Loucy (cell line): ENCODE results near the gene MPV17.

Source experiments
- H2AFZ ChIP-seq: fragments of 200-600 bp; sonication (generic); 2 replicates; pipeline ENCODE4 v1.6.0; 2016; ENCODE audit warnings: antibody characterized with exemption, mild to moderate bottlenecking, low read length, moderate library complexity
- H3F3A ChIP-seq: fragments of 200-600 bp; 2 replicates; pipeline ENCODE4 v1.6.0; 2016; ENCODE audit warnings: antibody characterized with exemption, low read depth, mild to moderate bottlenecking
- H3K27me3 ChIP-seq: fragments of 200-600 bp; sonication (generic); 2 replicates; pipeline ENCODE4 v1.6.1; 2014; ENCODE audit warnings: low read length, mild to moderate bottlenecking; ENCODE audit not compliant: insufficient read depth, poor library complexity, severe bottlenecking
- H3K36me3 ChIP-seq: fragments of 200-600 bp; sonication (generic); 2 replicates; pipeline ENCODE4 v1.6.1; 2016; ENCODE audit warnings: low read length; ENCODE audit not compliant: insufficient read depth
- H3K4me1 ChIP-seq: fragments of 200-600 bp; sonication (generic); 2 replicates; pipeline ENCODE4 v1.5.1; 2014; ENCODE audit warnings: low read length, mild to moderate bottlenecking; ENCODE audit not compliant: insufficient read depth, poor library complexity, severe bottlenecking
- H3K4me2 ChIP-seq: fragments of 200-600 bp; sonication (generic); 2 replicates; pipeline ENCODE4 v1.6.0; 2014; ENCODE audit warnings: antibody characterized with exemption, low read length, low read depth, mild to moderate bottlenecking; ENCODE audit not compliant: poor library complexity, severe bottlenecking
- H3K4me3 ChIP-seq: fragments of 200-600 bp; sonication (generic); 2 replicates; pipeline ENCODE4 v1.5.1; 2014; ENCODE audit warnings: low read length, mild to moderate bottlenecking, mixed read lengths; ENCODE audit not compliant: poor library complexity, severe bottlenecking
- H3K79me2 ChIP-seq: fragments of 200-600 bp; sonication (generic); 2 replicates; pipeline ENCODE4 v1.6.1; 2014; ENCODE audit warnings: low read length; ENCODE audit not compliant: insufficient read depth
- H3K9ac ChIP-seq: fragments of 200-600 bp; sonication (generic); 2 replicates; pipeline ENCODE4 v1.6.0; 2014; ENCODE audit warnings: mild to moderate bottlenecking, low read depth, low read length, moderate library complexity; ENCODE audit not compliant: poor library complexity, severe bottlenecking
- H3K9me2 ChIP-seq: fragments of 200-600 bp; sonication (generic); replicated peaks from 2 replicates; pipeline ENCODE4 v1.6.1; 2016; ENCODE audit warnings: low read depth, low read length, mixed read lengths
- H3K9me3 ChIP-seq: fragments of 200-600 bp; sonication (generic); 2 replicates; pipeline ENCODE4 v1.6.1; 2014; ENCODE audit warnings: mild to moderate bottlenecking, antibody characterized with exemption, low read length, low read depth; ENCODE audit not compliant: insufficient read depth
- H4K20me1 ChIP-seq: fragments of 200-600 bp; sonication (generic); 2 replicates; pipeline ENCODE4 v1.6.0; 2014; ENCODE audit warnings: antibody characterized with exemption, low read length, mild to moderate bottlenecking; ENCODE audit not compliant: insufficient read depth, poor library complexity, severe bottlenecking
- CTCF ChIP-seq: fragments of 200-600 bp; sonication (generic); conservative IDR thresholded peaks from 2 replicates; pipeline ENCODE4 v1.5.1; 2014; ENCODE audit warnings: mild to moderate bottlenecking, antibody characterized with exemption, low read length
- EZH2phosphoT487 ChIP-seq: fragments of 200-600 bp; IDR thresholded peaks from 2 replicates; pipeline ENCODE4 v1.6.1; 2018; ENCODE audit warnings: antibody characterized with exemption, mild to moderate bottlenecking, moderate library complexity, borderline replicate concordance

The MPV17 gene

DNA sequence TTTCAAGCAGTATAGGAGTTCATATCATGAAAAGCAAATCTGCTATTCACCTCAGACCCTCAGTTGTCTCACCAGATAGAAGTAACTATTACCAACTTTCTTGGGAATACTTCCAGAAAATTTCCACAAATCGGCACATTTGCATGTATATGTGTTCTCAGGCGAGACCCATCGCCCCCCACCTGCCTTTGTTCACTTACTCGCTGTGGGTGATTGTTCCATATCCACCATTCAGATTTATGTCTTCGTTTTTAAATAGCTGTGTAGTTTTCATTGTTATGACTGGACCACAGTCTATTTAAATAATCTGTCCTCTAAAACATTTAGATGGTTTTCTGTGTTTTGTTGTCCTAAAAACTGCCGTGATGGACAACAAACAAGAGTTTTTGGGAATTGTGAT is 37.4 kb downstream of the MPV17 start:
- Histone ChIP-seq H3F3A (no peaks in the 10 kb centered on the region), H4K20me1 (no peaks in the 10 kb centered on the region), H3K79me2 (no peaks in the 10 kb centered on the region), H3K9me2 (no peaks in the 10 kb centered on the region), H3K36me3 (no peaks in the 10 kb centered on the region), H3K4me2 (no peak overlapping the region), H3K4me1 (no peaks in the 10 kb centered on the region), H3K27me3 (no peaks in the 10 kb centered on the region), H2AFZ (no peak overlapping the region), H3K9ac (no peak overlapping the region), H3K4me3 (no peak overlapping the region), H3K9me3 (no peaks in the 10 kb centered on the region)
- TF ChIP-seq EZH2phosphoT487, result no peak
- TF ChIP-seq CTCF, result no peak

DNA sequence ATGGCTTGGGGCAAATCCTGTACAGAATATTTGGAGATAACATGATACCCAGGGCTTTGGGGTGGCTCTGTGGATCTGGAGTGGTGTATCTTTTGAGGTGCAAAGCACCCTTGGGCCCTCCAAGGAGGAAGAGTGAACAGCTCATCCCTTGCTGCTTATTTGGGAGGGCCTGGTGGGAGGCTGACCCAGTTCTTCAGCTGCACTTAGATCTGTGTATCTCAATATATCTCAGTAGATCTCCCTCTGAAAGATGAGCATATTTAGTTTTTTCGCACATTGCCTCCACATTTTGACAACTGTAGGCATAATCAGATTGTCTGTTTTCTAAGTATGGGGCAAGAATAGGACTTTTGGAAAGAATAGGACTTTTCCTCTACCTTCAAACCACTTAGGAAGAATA is 37.9 kb downstream of the MPV17 start:
- Histone ChIP-seq H4K20me1 (no peaks in the 10 kb centered on the region), H3K9ac (no peak overlapping the region), H3K4me2 (no peak overlapping the region), H3K9me3 (no peaks in the 10 kb centered on the region), H3K4me3 (no peak overlapping the region), H3K4me1 (peaks cover 4% of the 10 kb centered on the region), H3K9me2 (no peaks in the 10 kb centered on the region), H3K36me3 (no peaks in the 10 kb centered on the region), H3F3A (no peaks in the 10 kb centered on the region), H3K79me2 (no peaks in the 10 kb centered on the region), H2AFZ (no peak overlapping the region), H3K27me3 (no peaks in the 10 kb centered on the region)
- TF ChIP-seq EZH2phosphoT487, result no peak
- no peak for TF ChIP-seq CTCF

GRCh38 chr2:27282892-27283291 is 40.0 kb downstream of the MPV17 start:
- Histone ChIP-seq H3K9me3 (no peaks in the 10 kb centered on the region), H3K9ac (no peak overlapping the region), H3K79me2 (no peaks in the 10 kb centered on the region), H3K4me3 (no peak overlapping the region), H3K4me2 (no peak overlapping the region), H3F3A (no peaks in the 10 kb centered on the region), H2AFZ (no peak overlapping the region), H3K27me3 (no peaks in the 10 kb centered on the region), H4K20me1 (no peaks in the 10 kb centered on the region), H3K36me3 (no peaks in the 10 kb centered on the region), H3K4me1 (peaks cover 7% of the 10 kb centered on the region), H3K9me2 (no peaks in the 10 kb centered on the region)
- no peak for TF ChIP-seq CTCF
- TF ChIP-seq EZH2phosphoT487, result no peak
